Measurements from ENCODE around the gene WDFY4.

DNA sequence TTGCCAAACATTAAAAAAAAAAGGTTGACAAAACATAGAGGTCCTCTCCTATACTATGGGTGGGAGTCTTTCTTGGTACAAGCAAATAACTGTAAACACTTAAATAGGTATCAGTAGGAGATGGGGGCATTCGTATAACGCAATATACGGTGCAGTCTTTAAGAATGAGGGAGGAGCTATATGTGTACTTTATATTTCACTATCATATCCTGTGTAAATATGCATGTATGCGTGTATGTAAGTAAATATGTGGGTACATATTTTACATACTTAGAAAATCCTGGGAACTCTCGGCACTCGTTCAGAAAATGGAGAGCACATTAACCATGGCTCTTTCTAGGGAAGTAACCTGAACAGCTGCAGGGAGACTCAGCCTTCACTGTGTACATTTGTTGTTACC lies 337.0 kb downstream of the WDFY4 start:
- TF ChIP-seq EP300 (IDR thresholded peaks at IDR 0.05; ENCODE audit: low read length) (no peak), L3MBTL2 (IDR thresholded peaks at IDR 0.05) (no peak), HIVEP1 (CRISPR knock-in tag; IDR thresholded peaks at IDR 0.05) (no peak), XRCC5 (IDR thresholded peaks at IDR 0.05; ENCODE audit: low read depth, low read length) (no peak), CBX1 (IDR thresholded peaks at IDR 0.05; ENCODE audit: low read depth) (no peak), ZBTB33 (CRISPR knock-in tag; IDR thresholded peaks at IDR 0.05) (no peak), CTCF (IDR thresholded peaks at IDR 0.05 in 2 of 3, conservative IDR thresholded peaks at IDR 0.05 in 1 of 3; ENCODE audit: insufficient read depth in 2 of 3, low read depth in 1 of 3, low read length in 3 of 3) (no peak), KLF16 (IDR thresholded peaks at IDR 0.05) (no peak), SMC3 (conservative IDR thresholded peaks at IDR 0.05; ENCODE audit: insufficient read depth, low read depth, low read length) (no peak), FOXJ3 (CRISPR knock-in tag; IDR thresholded peaks at IDR 0.05) (no peak)
